OCI-M2 (cell line): ENCODE data around the gene TLE1.
"Not testable (repeated sequence)": the region's sequence is repeated elsewhere in the genome, so short reads cannot be mapped to it uniquely, and the experiment has no call there.

Source experiments
- DNase-seq: peaks from one replicate; lab custom pipeline; 2025; ENCODE audit not compliant: unreplicated experiment; lab: John Stamatoyannopoulos, UW

TLE1 gene

GRCh38 chr9:81653240-81653639, 36.1 kb downstream of the TLE1 start:
- DNase-seq: no peak

DNA sequence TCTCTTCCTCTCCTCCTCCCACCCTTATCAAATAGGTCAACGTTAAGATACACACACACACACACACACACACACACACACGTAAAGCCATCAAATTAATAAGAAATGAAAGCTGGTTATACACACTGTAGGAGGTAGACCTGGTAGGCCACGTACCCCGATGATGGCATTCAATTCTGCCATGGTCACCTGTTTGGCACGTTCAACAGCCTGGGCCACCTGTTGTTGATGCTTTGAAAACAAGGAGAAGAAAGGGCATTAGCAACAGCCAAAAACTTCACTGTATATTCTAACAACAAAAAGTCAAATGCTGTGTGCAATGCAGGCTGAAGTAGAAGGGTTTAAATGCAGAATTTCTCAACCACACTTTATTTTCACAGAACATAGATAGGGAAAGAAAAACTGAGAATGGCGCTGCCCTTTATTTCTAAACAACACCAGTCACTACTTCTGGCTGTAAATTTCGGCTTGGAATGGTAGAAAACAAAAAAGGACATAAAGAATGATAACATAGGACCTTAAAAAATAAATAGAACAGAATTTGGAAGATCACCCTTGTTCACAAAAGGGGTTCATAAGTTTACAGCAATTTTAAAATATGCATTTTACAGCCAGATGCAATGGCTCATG, 37.2 kb downstream of the TLE1 start:
- DNase-seq: no peak

GRCh38 chr9:81650586-81651515, 38.5 kb downstream of the TLE1 start:
- DNase-seq: no peak

DNA sequence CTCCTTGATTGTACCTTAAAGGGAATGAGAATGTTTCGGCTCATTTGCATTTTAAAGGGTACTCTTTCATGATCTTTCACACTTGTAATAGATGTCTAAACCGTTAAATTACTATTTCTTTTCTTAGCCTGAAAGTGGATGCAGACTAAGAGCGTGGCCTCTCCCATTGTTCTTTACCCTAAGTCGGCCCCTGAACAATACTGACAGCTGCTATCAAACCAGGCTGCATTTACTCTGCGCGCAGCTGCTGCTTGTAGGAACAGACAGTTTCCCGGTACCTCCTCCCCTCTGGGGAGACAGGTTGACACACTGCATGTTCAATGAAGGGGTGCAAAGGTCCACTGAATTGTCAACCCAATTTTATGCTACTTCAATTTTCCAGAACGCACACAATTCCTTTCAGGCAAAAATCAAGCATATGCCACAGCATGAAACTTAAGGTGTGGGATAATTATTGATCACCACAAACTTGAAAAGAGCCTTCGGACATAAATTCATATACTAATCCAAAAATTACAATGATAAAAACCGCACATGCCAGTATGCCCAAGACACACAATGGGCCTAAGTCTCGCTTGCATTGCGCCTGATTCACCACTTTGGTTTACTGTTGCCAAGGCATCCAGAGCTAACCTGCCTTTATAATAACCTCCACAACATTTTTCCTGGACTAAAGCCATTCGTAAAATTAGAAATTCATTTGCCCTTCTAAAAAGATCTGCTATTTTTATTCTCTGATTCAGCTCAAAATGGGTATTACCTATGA, 39.7 kb downstream of the TLE1 start:
- no peak for DNase-seq

- no peak for DNase-seq
Measured at GRCh38 chr9:81648891-81649290, 40.5 kb downstream of the TLE1 start.

DNA sequence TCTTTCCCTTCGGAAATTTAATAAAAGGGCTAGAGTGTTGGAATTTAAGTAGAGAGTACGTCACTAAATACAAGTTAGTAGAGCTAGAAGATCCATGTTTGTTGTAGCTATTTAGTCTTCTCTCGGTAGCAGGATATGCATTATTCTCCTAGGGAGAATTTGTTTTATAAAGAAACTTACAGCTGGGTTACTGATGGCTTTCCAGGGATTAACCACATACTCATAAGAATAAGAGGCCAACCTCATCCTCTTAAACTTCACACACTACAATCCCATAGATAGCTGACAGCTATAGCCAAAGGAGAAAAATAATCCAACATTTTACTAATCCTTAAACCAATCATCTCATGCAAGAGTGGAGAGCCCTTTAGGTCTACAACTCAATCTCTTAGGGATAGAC, 43.0 kb downstream of the TLE1 start:
- no peak for DNase-seq

GRCh38 chr9:81644513-81644912, 44.8 kb downstream of the TLE1 start:
- DNase-seq: not testable (repeated sequence)

DNA sequence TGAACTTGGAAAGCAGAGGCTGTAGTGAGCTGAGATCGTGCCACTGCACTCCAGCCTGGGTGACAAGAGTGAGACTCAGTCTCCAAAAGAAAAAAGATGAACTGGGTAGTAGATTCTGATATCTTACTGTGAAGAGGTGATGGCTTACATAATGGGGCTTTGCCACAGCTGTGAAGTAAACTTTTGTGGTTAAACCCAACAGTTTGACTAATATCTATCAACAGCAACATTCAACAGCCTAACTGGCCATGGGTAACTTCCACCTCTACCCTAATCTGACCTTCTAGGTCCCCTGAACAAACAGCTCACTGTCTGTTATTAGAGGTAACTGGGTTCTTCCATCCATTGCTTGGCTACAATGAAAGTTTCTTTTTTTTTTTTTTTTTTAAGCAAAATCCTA, 52.1 kb downstream of the TLE1 start:
- DNase-seq: no peak

DNA sequence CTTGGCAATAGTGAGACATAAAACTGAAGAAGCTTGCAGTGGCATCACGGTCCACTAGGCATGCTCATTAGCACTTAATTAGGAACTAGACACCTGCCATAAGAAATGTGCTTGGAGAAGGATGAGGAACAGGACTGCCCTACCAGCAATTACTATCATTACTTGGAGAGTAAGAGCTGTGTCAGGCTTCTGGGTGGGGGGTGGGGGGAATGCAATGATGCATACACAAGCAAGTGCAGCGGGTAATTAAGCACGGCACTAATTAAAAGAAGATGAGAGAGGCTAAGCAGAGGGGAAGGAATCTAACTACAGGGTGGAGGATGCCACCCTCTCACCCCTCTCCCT, 53.1 kb downstream of the TLE1 start:
- DNase-seq: no peak

DNA sequence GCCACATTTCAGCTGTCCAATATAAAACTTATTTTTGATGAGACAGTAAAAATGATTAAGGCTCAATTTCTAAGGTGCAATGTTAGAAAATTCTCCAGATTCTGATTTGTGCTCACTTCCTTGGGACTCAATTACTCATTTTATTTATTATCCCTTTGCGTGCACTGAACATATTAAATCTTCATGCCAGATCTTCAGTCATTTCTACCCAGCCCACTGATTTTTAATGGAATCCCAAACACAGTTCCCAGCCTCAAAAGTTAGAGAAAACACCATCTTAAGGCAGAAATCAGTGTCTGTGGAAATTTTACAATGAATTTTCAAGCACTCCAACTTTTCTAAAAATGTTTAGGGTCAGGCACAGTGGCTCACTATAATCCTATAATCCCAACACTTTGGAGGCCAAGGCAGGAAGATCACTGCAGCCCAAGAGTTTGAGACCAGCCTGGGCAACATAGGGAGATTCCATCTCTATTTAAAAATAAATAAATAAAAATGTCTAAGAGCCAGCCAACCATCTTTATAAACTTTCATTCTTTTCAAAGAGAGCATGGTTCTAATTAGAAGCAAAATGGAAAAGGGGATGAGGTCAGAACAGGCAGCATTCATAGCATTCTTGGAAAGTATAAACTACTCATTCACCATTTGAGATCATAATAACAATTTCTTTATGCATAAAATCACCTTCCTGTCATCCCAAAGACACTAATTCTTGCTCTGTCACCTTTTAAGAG, 53.7 kb downstream of the TLE1 start:
- no peak for DNase-seq

- no peak for DNase-seq
Measured at GRCh38 chr9:81634915-81635516, 54.3 kb downstream of the TLE1 start.

- no peak for DNase-seq
Measured at GRCh38 chr9:81633952-81634854, 55.1 kb downstream of the TLE1 start.

- no peak for DNase-seq
Measured at GRCh38 chr9:81632599-81632998, 56.7 kb downstream of the TLE1 start.

DNA sequence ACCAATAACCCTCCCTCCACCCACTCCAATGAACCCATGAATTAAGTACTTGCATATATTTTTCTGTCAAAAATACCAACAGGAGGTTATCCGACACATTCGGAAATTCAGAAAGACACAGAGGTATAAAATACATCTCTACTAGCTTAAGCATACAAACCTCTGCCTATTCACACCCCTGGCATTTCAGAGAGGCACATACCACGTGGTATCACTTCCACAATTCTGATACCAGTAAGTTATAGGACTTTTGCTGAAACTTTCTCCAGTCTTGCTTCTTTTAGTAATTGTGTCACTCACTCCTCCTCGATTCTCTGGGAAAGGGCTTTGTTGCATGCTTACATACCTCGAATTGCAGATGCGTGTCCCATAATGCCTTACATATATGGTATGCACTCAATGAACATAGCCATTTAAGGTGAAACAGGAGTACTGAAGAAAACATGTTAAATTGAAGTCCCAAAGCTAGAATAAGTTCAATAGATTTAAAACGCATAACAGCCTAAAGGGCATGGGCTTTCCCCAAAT, 58.1 kb downstream of the TLE1 start:
- DNase-seq: no peak

GRCh38 chr9:81629440-81629839, 59.9 kb downstream of the TLE1 start:
- no peak for DNase-seq

- DNase-seq: no peak
Measured at GRCh38 chr9:81628897-81629296, 60.5 kb downstream of the TLE1 start.

- no peak for DNase-seq
Measured at GRCh38 chr9:81627481-81627880, 61.9 kb downstream of the TLE1 start.

DNA sequence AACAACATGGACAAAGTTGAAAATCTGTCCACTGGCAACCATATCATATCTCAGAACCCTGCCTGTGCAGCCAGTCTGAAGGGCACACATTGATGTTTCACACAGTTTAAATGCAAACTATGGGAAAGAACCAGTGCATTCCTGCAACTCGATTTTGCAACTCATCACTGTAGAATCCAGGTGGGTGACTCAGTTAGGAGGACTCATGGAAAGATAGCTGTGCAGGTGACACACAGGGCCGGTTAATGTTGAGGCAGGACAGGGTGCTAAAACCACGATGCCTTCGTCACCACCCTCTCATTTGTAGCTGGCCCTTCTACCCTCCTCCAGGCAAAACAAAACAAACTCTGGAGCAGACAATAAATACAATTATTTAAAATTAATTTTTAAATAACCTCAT, 62.8 kb downstream of the TLE1 start:
- no peak for DNase-seq

GRCh38 chr9:81625969-81626368, 63.4 kb downstream of the TLE1 start:
- no peak for DNase-seq

- DNase-seq: no peak
Measured at GRCh38 chr9:81623778-81624177, 65.6 kb downstream of the TLE1 start.
